Hindlimb muscle (tissue), 1 donor: ENCODE data around the gene GJA5. TPM values are rescaled to one million over a fixed set of nuclear protein-coding genes. Genes with fewer than 3 reads are reported as not detected.

ENCODE experiments used
- DNase-seq: peaks from one replicate; pipeline ENCODE4 v3.0.0-alpha.2; 2013
- polyA plus RNA-seq: library from polyadenylated mRNA; unstranded; fragments of 120-200 nt; gene quantifications from one replicate; pipeline ENCODE4 v1.2.1, GENCODE V29; 2013; ENCODE audit not compliant: insufficient read length

GJA5 gene
- polyA plus RNA-seq, 1 donor, result 16.6 TPM

GRCh38 chr1:147726168-147726567 lies 34.2 kb downstream of the GJA5 start:
- no peak for DNase-seq

- DNase-seq, result no peak
Measured at GRCh38 chr1:147725685-147726084, 34.7 kb downstream of the GJA5 start.

GRCh38 chr1:147723691-147724323 lies 36.6 kb downstream of the GJA5 start:
- no peak for DNase-seq

DNA sequence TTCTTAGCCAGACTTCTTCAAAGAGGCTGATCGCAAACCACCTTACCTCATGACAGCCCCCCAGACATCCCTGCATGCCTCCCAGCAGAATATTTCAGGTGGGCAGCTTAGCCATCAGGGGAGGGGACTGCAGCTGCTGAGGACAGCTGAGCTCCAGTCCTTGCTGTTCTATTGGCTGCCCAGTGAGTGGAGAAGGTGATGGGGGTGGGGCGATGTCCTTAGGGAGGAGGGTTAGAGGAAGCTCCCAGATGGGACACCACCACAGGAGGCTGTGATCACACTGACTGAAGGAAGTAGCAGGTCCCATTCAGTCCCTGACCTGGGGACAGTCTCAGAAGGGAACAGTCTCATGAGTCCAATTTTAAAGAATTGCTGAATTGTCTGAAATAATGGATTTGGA lies 38.3 kb downstream of the GJA5 start:
- no peak for DNase-seq

GRCh38 chr1:147721716-147722115 lies 38.7 kb downstream of the GJA5 start:
- DNase-seq, result no peak

DNA sequence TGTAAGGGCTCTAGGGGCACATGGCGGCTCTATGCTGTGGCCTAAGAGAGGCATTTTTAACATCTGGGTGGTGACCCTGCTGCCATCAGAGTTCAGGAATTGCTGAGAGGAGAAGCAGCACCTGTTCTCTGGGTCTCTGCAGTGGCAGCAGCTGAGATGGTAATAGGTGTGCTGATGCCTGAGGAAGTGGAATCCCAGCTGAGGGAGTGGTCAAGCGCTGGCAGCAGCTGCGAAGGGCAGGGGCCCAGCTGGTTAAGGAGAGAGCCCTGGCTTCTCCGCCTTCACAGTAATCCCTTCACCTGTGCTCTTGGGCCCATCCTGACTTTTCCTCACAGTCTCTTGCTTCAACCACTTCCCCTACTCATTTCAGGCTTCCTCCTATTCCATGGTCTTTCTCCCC lies 39.8 kb downstream of the GJA5 start:
- no peak for DNase-seq

- DNase-seq, result no peak
Measured at GRCh38 chr1:147719711-147720225, 40.6 kb downstream of the GJA5 start.

DNA sequence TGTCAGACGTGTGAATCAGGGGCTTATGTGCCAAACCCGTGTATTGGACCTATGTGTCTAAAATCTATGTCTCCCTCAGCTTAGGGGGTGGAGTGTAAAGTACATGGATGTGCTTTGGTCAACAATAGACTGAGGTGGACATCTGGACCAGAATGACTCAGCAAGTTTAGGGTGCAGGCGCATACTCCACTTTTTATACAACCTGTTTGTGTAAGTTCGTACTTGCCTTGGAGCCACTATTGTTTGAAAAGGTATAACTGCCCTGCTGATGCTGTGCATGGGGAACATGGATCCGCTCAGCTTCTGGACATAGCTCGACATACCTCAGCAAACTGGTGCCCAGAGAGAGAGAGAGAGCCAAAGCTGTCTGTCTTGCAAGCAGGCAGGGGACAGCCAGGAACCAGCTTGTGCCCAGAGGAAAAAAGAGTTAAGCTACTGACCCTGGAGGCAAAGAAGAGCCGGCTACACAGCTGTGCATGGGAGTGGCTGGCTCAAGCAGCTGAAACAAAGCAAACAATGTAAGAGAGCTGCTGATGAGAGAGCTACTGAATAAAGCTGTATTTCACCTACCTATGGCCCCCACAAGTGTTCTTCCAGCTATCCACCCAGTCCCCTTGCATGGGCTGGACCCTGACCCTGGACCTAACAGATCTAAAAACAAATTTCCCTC lies 41.2 kb downstream of the GJA5 start:
- no peak for DNase-seq

- DNase-seq, result no peak
Measured at GRCh38 chr1:147717706-147718097, 42.7 kb downstream of the GJA5 start.

DNA sequence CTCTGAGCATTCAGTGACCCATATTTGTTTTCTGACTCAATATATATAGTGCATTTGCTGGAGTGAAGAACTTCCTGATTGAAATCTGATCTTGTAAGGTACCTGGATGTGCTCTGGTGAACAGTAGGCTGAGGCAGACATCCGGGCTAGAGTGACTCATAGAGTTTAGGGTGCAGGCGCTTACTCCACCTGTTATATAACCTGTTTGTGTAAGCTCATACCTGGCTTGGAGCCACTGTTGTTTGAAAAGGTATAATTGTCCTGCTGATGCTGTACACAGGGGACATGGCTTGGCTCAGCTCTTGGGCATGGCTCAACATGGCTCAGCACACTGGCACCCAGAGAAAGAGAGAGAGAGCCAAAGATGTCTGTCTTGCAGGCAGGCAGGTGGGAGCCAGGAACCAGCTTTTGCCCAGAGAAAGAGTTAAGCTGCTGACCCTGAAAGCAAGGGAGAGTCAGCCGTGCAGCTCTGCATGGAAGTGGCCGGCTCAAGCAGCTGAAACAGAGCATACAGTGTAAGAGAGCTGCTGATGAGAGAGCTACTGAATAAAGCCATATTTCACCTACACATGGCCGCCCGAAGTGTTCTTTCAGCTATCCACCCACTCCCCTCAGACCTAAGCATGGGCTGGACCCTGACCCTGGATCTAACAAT lies 43.2 kb downstream of the GJA5 start:
- no peak for DNase-seq

- no peak for DNase-seq
Measured at GRCh38 chr1:147712605-147713004, 47.8 kb downstream of the GJA5 start.

Other genes with a start within 250 kb of the GJA5 start
- gene BCL9, start 219.1 kb downstream of the GJA5 start, polyA plus RNA-seq, result 23.8 TPM
- 7.1 TPM for gene ACP6, start 90.1 kb downstream of the GJA5 start, polyA plus RNA-seq
- not detected for gene GJA8, start 142.2 kb upstream of the GJA5 start, polyA plus RNA-seq
- gene GPR89B, start 167.8 kb upstream of the GJA5 start, polyA plus RNA-seq, result 9.2 TPM